H1 (cell line): Measurements from ENCODE around the gene LLGL2. TPM values are rescaled to one million over a fixed set of nuclear protein-coding genes. Genes with fewer than 3 reads are reported as not detected.
A peak's percentile ranks its signal among the peaks of the same experiment; 100 is the strongest.

Experiments
- CTCF ChIA-PET: fragments of 300-600 bp; sonication (Branson Sonifier 250); formaldehyde crosslinking; loops from one replicate; lab custom pipeline; 2021; ENCODE audit not compliant: partially characterized antibody; lab: Charles Lee
- POLR2A ChIA-PET: fragments of 300-600 bp; sonication (Branson Sonifier 250); formaldehyde crosslinking; loops from one replicate; lab custom pipeline; 2021; ENCODE audit warnings: inconsistent platforms; ENCODE audit not compliant: partially characterized antibody; lab: Charles Lee
- DNase-seq, 2 experiments: peaks; one replicate each; pipeline versions ENCODE4 v3.0.0 to v3.0.0-alpha.2; 2010 to 2022; ENCODE audit warnings: low spot score in 2 of 2, low read depth in 1 of 2, mixed read lengths in 1 of 2
- FAIRE-seq: peaks from 2 replicates; lab custom pipeline; 2011; peaks lifted over from hg19 to GRCh38; lab: Jason Lieb, UNC
- H2AFZ ChIP-seq: 2 replicates; pipeline ENCODE4 v1.8.1; 2012; ENCODE audit warnings: low read length, inconsistent platforms
- H2AK5ac ChIP-seq: 2 replicates; pipeline ENCODE4 v1.6.1; 2013; ENCODE audit warnings: low read depth, low read length
- H2BK120ac ChIP-seq: replicated peaks from 2 replicates; pipeline ENCODE3; 2013; ENCODE audit warnings: low read depth, low read length, inconsistent platforms
- H2BK12ac ChIP-seq: 2 replicates; pipeline ENCODE4 v1.6.1; 2013; ENCODE audit warnings: low read depth, low read length
- H2BK15ac ChIP-seq: 2 replicates; pipeline ENCODE4 v1.6.1; 2013; ENCODE audit warnings: low read length
- H2BK20ac ChIP-seq: 2 replicates; pipeline ENCODE4 v1.6.1; 2013; ENCODE audit warnings: low read length
- H2BK5ac ChIP-seq: 2 replicates; pipeline ENCODE4 v1.6.1; 2013; ENCODE audit warnings: low read depth, low read length
- H3K14ac ChIP-seq: 2 replicates; pipeline ENCODE4 v1.6.1; 2013; ENCODE audit warnings: inconsistent platforms; ENCODE audit not compliant: insufficient read length
- H3K18ac ChIP-seq: 2 replicates; pipeline ENCODE4 v1.6.1; 2013; ENCODE audit warnings: low read length; ENCODE audit errors: extremely low read depth
- H3K23ac ChIP-seq: 2 replicates; pipeline ENCODE4 v1.6.1; 2013; ENCODE audit warnings: inconsistent platforms; ENCODE audit not compliant: insufficient read length
- H3K23me2 ChIP-seq: 2 replicates; pipeline ENCODE4 v1.6.1; 2013; ENCODE audit warnings: low read depth, low read length
- H3K27ac ChIP-seq: 2 replicates; pipeline ENCODE4 v1.6.1; 2011; ENCODE audit warnings: low read depth, low read length, inconsistent platforms
- H3K27me3 ChIP-seq, 4 experiments: replicated peaks in 1 of 4; 1 replicate in 1 of 4; 2 replicates in 3 of 4; pipeline versions ENCODE4 v1.6.1 to v1.8.1; 2011 to 2013; ENCODE audit warnings: low read length in 3 of 4, mild to moderate bottlenecking in 3 of 4, inconsistent platforms in 2 of 4, mixed read lengths in 2 of 4, moderate library complexity in 1 of 4; ENCODE audit not compliant: control insufficient read depth in 3 of 4, insufficient read depth in 3 of 4; ENCODE audit errors: extremely low read depth in 1 of 4
- H3K36me3 ChIP-seq, 4 experiments: 2 replicates each; pipeline versions ENCODE4 v1.6.1 to v1.8.1; 2011 to 2013; ENCODE audit warnings: mild to moderate bottlenecking in 4 of 4, low read length in 3 of 4, moderate library complexity in 2 of 4, control low read depth in 1 of 4, inconsistent platforms in 1 of 4; ENCODE audit not compliant: insufficient read depth in 4 of 4, control insufficient read depth in 2 of 4
- H3K4ac ChIP-seq: replicated peaks from 2 replicates; pipeline ENCODE3; 2013; ENCODE audit warnings: low read length, low read depth, mixed read lengths, inconsistent platforms; ENCODE audit not compliant: insufficient read length
- H3K4me1 ChIP-seq, 4 experiments: replicated peaks in 1 of 4; 1 replicate in 1 of 4; 2 replicates in 3 of 4; pipeline versions ENCODE4 v1.6.1 to v1.8.1; 2011 to 2013; ENCODE audit warnings: low read length in 3 of 4, inconsistent platforms in 2 of 4, mixed read lengths in 1 of 4; ENCODE audit not compliant: insufficient read depth in 4 of 4, control insufficient read depth in 3 of 4
- H3K4me2 ChIP-seq, 2 experiments: 2 replicates each; pipeline versions ENCODE4 v1.6.1 to v1.8.1; 2011 to 2013; ENCODE audit warnings: low read depth in 2 of 2, low read length in 2 of 2, control low read depth in 1 of 2, inconsistent platforms in 1 of 2, mild to moderate bottlenecking in 1 of 2; ENCODE audit not compliant: insufficient read depth in 1 of 2
- H3K4me3 ChIP-seq, 4 experiments: fragments of 200-600, 300-600 bp in 1 of 4; sonication (generic), shearing (Covaris generic), sonication (Bioruptor Twin) in 1 of 4; 2 replicates each; pipeline versions ENCODE4 v1.5.1 to v1.8.1; 2011 to 2016; ENCODE audit warnings: low read length in 4 of 4, low read depth in 3 of 4, control low read depth in 2 of 4, inconsistent platforms in 2 of 4, mild to moderate bottlenecking in 2 of 4, mixed read lengths in 1 of 4, moderate library complexity in 1 of 4; ENCODE audit not compliant: insufficient read depth in 2 of 4; ENCODE audit errors: extremely low read depth in 1 of 4
- H3K56ac ChIP-seq: replicated peaks from 2 replicates; pipeline ENCODE3; 2013; ENCODE audit warnings: low read depth, mild to moderate bottlenecking, mixed read lengths, low read length, inconsistent platforms; ENCODE audit not compliant: insufficient read length
- H3K79me1 ChIP-seq: 2 replicates; pipeline ENCODE4 v1.6.1; 2013; ENCODE audit warnings: low read depth, low read length, control low read depth
- H3K79me2 ChIP-seq, 2 experiments: 2 replicates each; pipeline versions ENCODE4 v1.6.1 to v1.8.1; 2012 to 2013; ENCODE audit warnings: low read length in 2 of 2, mild to moderate bottlenecking in 2 of 2, inconsistent platforms in 1 of 2; ENCODE audit not compliant: insufficient read depth in 2 of 2, control insufficient read depth in 1 of 2
- H3K9ac ChIP-seq, 4 experiments: replicated peaks in 1 of 4; 1 replicate in 1 of 4; 2 replicates in 3 of 4; pipeline versions ENCODE4 v1.6.1 to v1.8.1; 2011 to 2013; ENCODE audit warnings: low read depth in 3 of 4, low read length in 3 of 4, control low read depth in 2 of 4, mild to moderate bottlenecking in 2 of 4, moderate library complexity in 2 of 4, inconsistent platforms in 1 of 4; ENCODE audit errors: extremely low read depth in 1 of 4
- H3K9me3 ChIP-seq, 2 experiments: 2 replicates each; pipeline versions ENCODE4 v1.6.1 to v1.8.1; 2012 to 2013; ENCODE audit warnings: mild to moderate bottlenecking in 2 of 2, moderate library complexity in 2 of 2, control low read depth in 1 of 2, inconsistent platforms in 1 of 2, low read depth in 1 of 2, low read length in 1 of 2, mixed read lengths in 1 of 2; ENCODE audit not compliant: insufficient read depth in 2 of 2
- H4K20me1 ChIP-seq, 2 experiments: replicated peaks in 1 of 2; 2 replicates each; pipeline versions ENCODE3 to v1.8.1; 2011 to 2013; ENCODE audit warnings: inconsistent platforms in 2 of 2, low read length in 2 of 2, mild to moderate bottlenecking in 1 of 2; ENCODE audit not compliant: insufficient read depth in 2 of 2, control insufficient read depth in 1 of 2
- H4K5ac ChIP-seq: 2 replicates; pipeline ENCODE4 v1.6.1; 2013; ENCODE audit warnings: low read length, low read depth, mixed read lengths, inconsistent platforms; ENCODE audit not compliant: insufficient read length
- H4K8ac ChIP-seq: 2 replicates; pipeline ENCODE4 v1.8.0; 2013; ENCODE audit warnings: mild to moderate bottlenecking, moderate library complexity, low read length, inconsistent platforms; ENCODE audit not compliant: insufficient read depth; ENCODE audit errors: extremely low read depth
- H4K91ac ChIP-seq: replicated peaks from 2 replicates; pipeline ENCODE3; 2013; ENCODE audit warnings: low read length, mixed read lengths, inconsistent platforms; ENCODE audit not compliant: insufficient read length
- MAFK ChIP-seq: IDR thresholded peaks from 2 replicates; pipeline ENCODE4 v1.6.1; 2012; ENCODE audit warnings: low read depth, mild to moderate bottlenecking, improper control_type of control experiment, low read length
- RAD21 ChIP-seq, 2 experiments: IDR thresholded peaks in 1 of 2; conservative IDR thresholded peaks in 1 of 2; 2 replicates each; pipeline ENCODE4 v1.6.1; 2011; ENCODE audit warnings: low read depth in 2 of 2, low read length in 2 of 2, improper control_type of control experiment in 1 of 2, inconsistent platforms in 1 of 2, mild to moderate bottlenecking in 1 of 2, moderate library complexity in 1 of 2
- RFX5 ChIP-seq: IDR thresholded peaks from 2 replicates; pipeline ENCODE4 v1.6.1; 2011; ENCODE audit warnings: low read depth, low read length, improper control_type of control experiment, borderline replicate concordance
- SP2 ChIP-seq: IDR thresholded peaks from 2 replicates; pipeline ENCODE4 v1.6.1; 2012; ENCODE audit warnings: mild to moderate bottlenecking, low read length, inconsistent platforms
- WGBS, 2 experiments: shearing (Covaris generic) in 1 of 2; methylation state at CpG; one replicate each; pipeline versions ENCODE4 v1.1.6 to v1.1.7; 2013 to 2015; ENCODE audit warnings: low lambda C conversion rate in 2 of 2, mixed read lengths in 2 of 2, inconsistent platforms in 1 of 2, low coverage in 1 of 2, missing lambda C conversion rate in 1 of 2; ENCODE audit not compliant: insufficient replicate concordance in 2 of 2, insufficient coverage in 1 of 2, insufficient read length in 1 of 2; ENCODE audit errors: extremely low coverage in 1 of 2, missing lambda C conversion rate in 1 of 2; 5-methylcytosine and 5-hydroxymethylcytosine counted together
- polyA plus RNA-seq, 7 experiments: library from polyadenylated mRNA; depleted of rRNA in 3 of 7; stranded (reverse) in 5 of 7; unstranded in 2 of 7; fragments of >200 nt in 5 of 7; fragments of 200-250 nt in 2 of 7; gene quantifications; 1 replicate in 5 of 7; 2 replicates in 1 of 7; 4 replicates in 1 of 7; pipeline versions ENCODE4 v1.2.1 to v1.2.3, GENCODE V29; 2011 to 2013; ENCODE audit warnings: missing spikeins in 2 of 7, mixed read lengths in 2 of 7
- total RNA-seq: library from RNA; stranded (reverse); fragmentation: NEBNext Ultra II Directional; extraction: Animal tissue kit (Norgen Biotek cat#: 25700); gene quantifications from 2 replicates; pipeline ENCODE4 v1.2.1, GENCODE V29; 2021
- TF ChIP-seq, protein P1 (sequence below), 3 experiments: IDR thresholded peaks; 1 replicate in 2 of 3; 2 replicates in 1 of 3; pipeline versions ENCODE4 v1.5.1 to v1.6.1; 2011; ENCODE audit warnings: low read length in 3 of 3, mild to moderate bottlenecking in 3 of 3, inconsistent platforms in 2 of 3, low read depth in 1 of 3, moderate library complexity in 1 of 3; ENCODE audit not compliant: insufficient read depth in 1 of 3; ENCODE audit errors: control extremely low read depth in 1 of 3

Gene LLGL2
- total and polyA plus RNA-seq, 2 of the 8 experiments (the other 6 are each of a cell fraction or from before 2014, with no cell fraction given) = 64.5 to 77.1 TPM

DNA sequence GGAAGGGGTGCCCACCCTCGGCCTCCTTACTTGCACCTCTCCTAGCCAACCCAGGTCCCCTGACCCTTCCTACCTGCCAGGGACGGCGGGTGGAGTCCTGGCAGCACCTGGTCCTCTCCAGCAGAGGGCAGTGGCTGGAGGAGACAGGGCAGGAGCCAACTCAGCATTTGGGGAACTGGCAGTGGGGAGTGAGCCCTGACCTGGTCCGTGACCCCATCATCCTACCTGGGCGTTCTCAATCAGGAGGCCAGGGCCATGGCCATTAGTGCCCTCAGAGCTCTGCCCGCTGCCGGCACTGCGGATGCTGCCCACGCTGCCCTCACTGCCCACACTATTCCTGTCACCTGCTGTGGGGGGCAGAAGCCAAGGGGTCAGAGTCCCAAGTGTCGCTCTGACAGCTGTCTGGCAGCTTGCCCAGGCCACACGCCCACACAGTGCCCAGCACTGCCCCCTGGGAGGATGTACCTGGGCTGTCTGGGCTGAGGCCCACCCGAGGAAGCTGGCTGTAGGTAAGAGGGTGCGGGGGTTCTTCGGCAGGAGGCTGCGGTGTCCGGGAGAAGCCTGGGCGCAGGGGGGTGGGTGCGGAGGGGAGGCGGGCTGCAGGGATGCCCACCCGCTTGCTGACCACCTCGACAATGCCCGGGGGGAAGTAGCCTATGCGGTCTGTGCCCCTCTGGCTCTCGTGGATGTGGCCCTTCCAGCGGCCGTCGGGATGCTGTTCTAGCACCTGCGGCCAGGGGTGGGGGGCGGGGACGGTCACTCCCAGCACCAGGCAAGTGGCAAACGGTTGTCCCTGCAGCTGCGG is 20.9 kb upstream of the LLGL2 start:
- Histone ChIP-seq H3K9me3 (no peaks in the 10 kb centered on the region), H2AFZ (no peak overlapping the region), H2BK15ac (no peak overlapping the region), H3K23me2 (no peaks in the 10 kb centered on the region), H3K36me3 (peaks cover 2 to 14% (median 10%) of the 10 kb centered on the region in 4 experiments; a peak in 6 of 8 replicates), H3K14ac (no peak overlapping the region), H3K4me1 (peaks cover 0 to 2% (median 0%) of the 10 kb centered on the region in 4 experiments; a peak in 1 of 7 replicates), H4K91ac (no peak overlapping the region), H2BK20ac (no peak overlapping the region), H3K27ac (no peak overlapping the region), H4K20me1 (peaks cover 2 to 17% of the 10 kb centered on the region in 2 experiments), H3K4me2 (no peak overlapping the region), H2BK12ac (no peak overlapping the region), H3K79me1 (no peaks in the 10 kb centered on the region), H3K4ac (no peak overlapping the region), H2BK5ac (no peak overlapping the region), H3K27me3 (no peaks in the 10 kb centered on the region), H2AK5ac (no peak overlapping the region), H4K8ac (no peak overlapping the region; the same call in 1 of the 2 replicates), H3K79me2 (no peaks in the 10 kb centered on the region), H3K18ac (no peak overlapping the region), H3K23ac (no peak overlapping the region), H3K56ac (no peak overlapping the region), H3K9ac (no peak overlapping the region), H3K4me3 (no peak overlapping the region), H4K5ac (no peak overlapping the region), H2BK120ac (no peak overlapping the region)
- CTCF ChIA-PET = interaction anchor here (0.7 to 8.2 kb wide), 28 partner anchors 9 to 1024 kb away, joined by 3 to 67 read pairs (median 6); partner anchors contain the start of genes TMEM94 and TSEN54
- 87% methylated on average over 17 of the region's 32 CpGs; no CpG with 5 or more reads in 1 of the 2 experiments for WGBS, 2 experiments
- POLR2A ChIA-PET = interaction anchor here (0.5 to 2.1 kb wide), 8 partner anchors 8 to 92 kb away, joined by 3 to 8 read pairs (median 4); partner anchors contain the start of gene TSEN54
- TF ChIP-seq RFX5 (no peak), RAD21 (IDR thresholded peaks at IDR 0.05 in 1 of 2, conservative IDR thresholded peaks at IDR 0.05 in 1 of 2; ENCODE audit: low read depth in 2 of 2, low read length in 2 of 2) (peak; percentile 54 to 72), SP2 (no peak), MAFK (peak; percentile 80; the same call in 1 of the 2 replicates)
- TF ChIP-seq, protein P1, sequence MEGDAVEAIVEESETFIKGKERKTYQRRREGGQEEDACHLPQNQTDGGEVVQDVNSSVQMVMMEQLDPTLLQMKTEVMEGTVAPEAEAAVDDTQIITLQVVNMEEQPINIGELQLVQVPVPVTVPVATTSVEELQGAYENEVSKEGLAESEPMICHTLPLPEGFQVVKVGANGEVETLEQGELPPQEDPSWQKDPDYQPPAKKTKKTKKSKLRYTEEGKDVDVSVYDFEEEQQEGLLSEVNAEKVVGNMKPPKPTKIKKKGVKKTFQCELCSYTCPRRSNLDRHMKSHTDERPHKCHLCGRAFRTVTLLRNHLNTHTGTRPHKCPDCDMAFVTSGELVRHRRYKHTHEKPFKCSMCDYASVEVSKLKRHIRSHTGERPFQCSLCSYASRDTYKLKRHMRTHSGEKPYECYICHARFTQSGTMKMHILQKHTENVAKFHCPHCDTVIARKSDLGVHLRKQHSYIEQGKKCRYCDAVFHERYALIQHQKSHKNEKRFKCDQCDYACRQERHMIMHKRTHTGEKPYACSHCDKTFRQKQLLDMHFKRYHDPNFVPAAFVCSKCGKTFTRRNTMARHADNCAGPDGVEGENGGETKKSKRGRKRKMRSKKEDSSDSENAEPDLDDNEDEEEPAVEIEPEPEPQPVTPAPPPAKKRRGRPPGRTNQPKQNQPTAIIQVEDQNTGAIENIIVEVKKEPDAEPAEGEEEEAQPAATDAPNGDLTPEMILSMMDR (IDR thresholded peaks at IDR 0.05; ENCODE audit: control extremely low read depth in 1 of 3, insufficient read depth in 1 of 3, low read depth in 1 of 3, low read length in 3 of 3) = peak; percentile 82 to 95 (median 94)
- FAIRE-seq = no peak
- peak in 1 of 2 experiments; percentile 78 for DNase-seq
